ENCODE measurements around the gene AGAP3. TPM values are rescaled to one million over a fixed set of nuclear protein-coding genes. Genes with fewer than 3 reads are reported as not detected.

Gene AGAP3
- polyA plus RNA-seq, 1 donor (not counting 4 experiments of a cell fraction or from before 2014, with no cell fraction given) = 64.3 TPM

GRCh38 chr7:151124899-151125399, 38.7 kb downstream of the AGAP3 start:
- H3K9me3 ChIP-seq (ENCODE audit: control insufficient read depth, low read depth, low read length) = no peaks in the 10 kb centered on the region
- DNase-seq (ENCODE audit: low read depth, low spot score) (no peak), FAIRE-seq (no peak)
- peaks cover 23% of the 10 kb centered on the region for H3K79me2 ChIP-seq (ENCODE audit: control insufficient read depth, insufficient read depth, low read length)
- H3K27me3 ChIP-seq (ENCODE audit: control insufficient read depth, extremely low read depth, insufficient read depth, low read length) = no peaks in the 10 kb centered on the region
- H3K9me1 ChIP-seq (ENCODE audit: control insufficient read depth, extremely low read depth, insufficient read depth, low read length) = peaks cover 2% of the 10 kb centered on the region
- H3K4me2 ChIP-seq (ENCODE audit: control insufficient read depth, extremely low read depth, insufficient read depth, low read depth, low read length) = peak overlapping the region; percentile 66
- peaks cover 24% of the 10 kb centered on the region for H4K20me1 ChIP-seq (ENCODE audit: control insufficient read depth, extremely low read depth, insufficient read depth, low read length)
- peaks cover 18% of the 10 kb centered on the region for H3K4me1 ChIP-seq (ENCODE audit: control insufficient read depth, extremely low read depth, insufficient read depth, low read length)
- no peak overlapping the region for H3K9ac ChIP-seq (ENCODE audit: control insufficient read depth, extremely low read depth, insufficient read depth, low read length)
- H3K27ac ChIP-seq (ENCODE audit: control insufficient read depth, insufficient read depth, low read length) = no peak overlapping the region
- peaks cover 43 to 46% of the 10 kb centered on the region in 2 experiments for H3K36me3 ChIP-seq (ENCODE audit: control insufficient read depth in 2 of 2, extremely low read depth in 1 of 2, insufficient read depth in 2 of 2, low read length in 2 of 2)
- H2AFZ ChIP-seq (ENCODE audit: control insufficient read depth, low read length) = no peak overlapping the region
- TF ChIP-seq EZH2 (IDR thresholded peaks at IDR 0.05; ENCODE audit: low read length) = no peak
- no peak for TF ChIP-seq CTCF (optimal IDR thresholded peaks at IDR 0.05 in 1 of 3, IDR thresholded peaks at IDR 0.05 in 1 of 3, conservative IDR thresholded peaks at IDR 0.05 in 1 of 3; ENCODE audit: extremely low read depth in 1 of 3, insufficient read depth in 2 of 3, low read length in 3 of 3)
- dilution Hi-C loops (cut with MboI; ENCODE audit: extremely low pct_ligation_motif_present, low sequenced_read_pairs) = no loop called here
- H3K4me3 ChIP-seq (ENCODE audit: control insufficient read depth in 2 of 3, extremely low read depth in 1 of 3, insufficient read depth in 2 of 3, low read depth in 1 of 3, low read length in 3 of 3) = no peak overlapping the region

- Histone ChIP-seq H3K79me2 (ENCODE audit: control insufficient read depth, insufficient read depth, low read length) (peaks cover 23% of the 10 kb centered on the region), H3K36me3 (ENCODE audit: control insufficient read depth in 2 of 2, extremely low read depth in 1 of 2, insufficient read depth in 2 of 2, low read length in 2 of 2) (peaks cover 46% of the 10 kb centered on the region in 2 experiments), H4K20me1 (ENCODE audit: control insufficient read depth, extremely low read depth, insufficient read depth, low read length) (peaks cover 25% of the 10 kb centered on the region), H2AFZ (ENCODE audit: control insufficient read depth, low read length) (no peak overlapping the region), H3K27ac (ENCODE audit: control insufficient read depth, insufficient read depth, low read length) (no peak overlapping the region), H3K9ac (ENCODE audit: control insufficient read depth, extremely low read depth, insufficient read depth, low read length) (no peak overlapping the region), H3K4me3 (ENCODE audit: control insufficient read depth in 2 of 3, extremely low read depth in 1 of 3, insufficient read depth in 2 of 3, low read depth in 1 of 3, low read length in 3 of 3) (peak overlapping the region in 2 of 3 experiments; percentile 10 to 37), H3K9me1 (ENCODE audit: control insufficient read depth, extremely low read depth, insufficient read depth, low read length) (peaks cover 2% of the 10 kb centered on the region), H3K4me2 (ENCODE audit: control insufficient read depth, extremely low read depth, insufficient read depth, low read depth, low read length) (peak overlapping the region; percentile 66), H3K4me1 (ENCODE audit: control insufficient read depth, extremely low read depth, insufficient read depth, low read length) (peaks cover 18% of the 10 kb centered on the region), H3K27me3 (ENCODE audit: control insufficient read depth, extremely low read depth, insufficient read depth, low read length) (no peaks in the 10 kb centered on the region), H3K9me3 (ENCODE audit: control insufficient read depth, low read depth, low read length) (no peaks in the 10 kb centered on the region)
- dilution Hi-C loops (cut with MboI; ENCODE audit: extremely low pct_ligation_motif_present, low sequenced_read_pairs) = no loop called here
- FAIRE-seq (no peak), DNase-seq (ENCODE audit: low read depth, low spot score) (no peak)
- TF ChIP-seq CTCF (optimal IDR thresholded peaks at IDR 0.05 in 1 of 3, IDR thresholded peaks at IDR 0.05 in 1 of 3, conservative IDR thresholded peaks at IDR 0.05 in 1 of 3; ENCODE audit: extremely low read depth in 1 of 3, insufficient read depth in 2 of 3, low read length in 3 of 3) = no peak
- no peak for TF ChIP-seq EZH2 (IDR thresholded peaks at IDR 0.05; ENCODE audit: low read length)
Observed at GRCh38 chr7:151125470-151125845, 39.2 kb downstream of the AGAP3 start.
